ENCODE results near the gene HMX3.

The HMX3 gene

GRCh38 chr10:123146013-123146893 lies 10.5 kb downstream of the HMX3 start:
- TF ChIP-seq CTCF (IDR thresholded peaks at IDR 0.05; ENCODE audit: insufficient read depth, low read length, poor library complexity, severe bottlenecking) (no peak), EZH2phosphoT487 (conservative IDR thresholded peaks at IDR 0.05; ENCODE audit: low read length) (no peak)
- no peak overlapping the region for H3K27ac ChIP-seq (ENCODE audit: low read depth, low read length)
- H3K9me2 ChIP-seq (replicated peaks; ENCODE audit: insufficient read depth, low read length), result no peaks in the 10 kb centered on the region
- H3K79me2 ChIP-seq (ENCODE audit: insufficient read depth, low read length), result no peaks in the 10 kb centered on the region
- no peaks in the 10 kb centered on the region for H3K9me3 ChIP-seq (ENCODE audit: insufficient read depth, low read length)
- H4K20me1 ChIP-seq (ENCODE audit: low read depth, low read length), result no peaks in the 10 kb centered on the region
- no peak overlapping the region for H3K9ac ChIP-seq (ENCODE audit: low read length)
- H3K4me2 ChIP-seq (ENCODE audit: low read depth, low read length, poor library complexity, severe bottlenecking), result no peak overlapping the region
- no peak overlapping the region for H2AFZ ChIP-seq (ENCODE audit: low read depth, low read length, severe bottlenecking)
- H3K4me3 ChIP-seq (ENCODE audit: insufficient read depth, low read length, poor library complexity, severe bottlenecking), result no peak overlapping the region
- H3F3A ChIP-seq (ENCODE audit: insufficient read depth), result no peaks in the 10 kb centered on the region
- H3K36me3 ChIP-seq (ENCODE audit: low read length), result no peaks in the 10 kb centered on the region
- no peaks in the 10 kb centered on the region for H3K27me3 ChIP-seq (ENCODE audit: low read length)

GRCh38 chr10:123146894-123147634 lies 11.3 kb downstream of the HMX3 start:
- no peaks in the 10 kb centered on the region for H3K27me3 ChIP-seq (ENCODE audit: low read length)

GRCh38 chr10:123147635-123148413 lies 12.1 kb downstream of the HMX3 start, which contains the start of gene HMX2:
Gene HMX2 (plus strand): TSS chr10:123148136. CDS start chr10:123148379, 243 bp downstream.
- H3F3A ChIP-seq (ENCODE audit: insufficient read depth), result no peaks in the 10 kb centered on the region
- no peaks in the 10 kb centered on the region; the same call in 1 of the 2 replicates for H3K36me3 ChIP-seq (ENCODE audit: low read length)
- TF ChIP-seq EZH2phosphoT487 (conservative IDR thresholded peaks at IDR 0.05; ENCODE audit: low read length), result no peak
- TF ChIP-seq CTCF (IDR thresholded peaks at IDR 0.05; ENCODE audit: insufficient read depth, low read length, poor library complexity, severe bottlenecking), result no peak
- no peak within 1 kb of the TSS for H2AFZ ChIP-seq (ENCODE audit: low read depth, low read length, severe bottlenecking)
- no peaks in the 10 kb centered on the region for H3K9me2 ChIP-seq (replicated peaks; ENCODE audit: insufficient read depth, low read length)
- H3K27ac ChIP-seq (ENCODE audit: low read depth, low read length), result no peak within 1 kb of the TSS
- H3K9me3 ChIP-seq (ENCODE audit: insufficient read depth, low read length), result no peaks in the 10 kb centered on the region
- no peak within 1 kb of the TSS for H3K9ac ChIP-seq (ENCODE audit: low read length)
- no peak within 1 kb of the TSS for H3K4me3 ChIP-seq (ENCODE audit: insufficient read depth, low read length, poor library complexity, severe bottlenecking)
- H4K20me1 ChIP-seq (ENCODE audit: low read depth, low read length), result no peaks in the 10 kb centered on the region
- no peaks in the 10 kb centered on the region for H3K79me2 ChIP-seq (ENCODE audit: insufficient read depth, low read length)
- no peaks in the 10 kb centered on the region for H3K27me3 ChIP-seq (ENCODE audit: low read length)
- H3K4me2 ChIP-seq (ENCODE audit: low read depth, low read length, poor library complexity, severe bottlenecking), result no peak within 1 kb of the TSS

More at GRCh38 chr10:123146894-123147634, 11.3 kb downstream of the HMX3 start:
- no peak overlapping the region for H3K9ac ChIP-seq (ENCODE audit: low read length)
- H3K36me3 ChIP-seq (ENCODE audit: low read length), result no peaks in the 10 kb centered on the region; the same call in 1 of the 2 replicates
- no peaks in the 10 kb centered on the region for H4K20me1 ChIP-seq (ENCODE audit: low read depth, low read length)
- no peaks in the 10 kb centered on the region for H3K79me2 ChIP-seq (ENCODE audit: insufficient read depth, low read length)
- H2AFZ ChIP-seq (ENCODE audit: low read depth, low read length, severe bottlenecking), result no peak overlapping the region
- no peak overlapping the region for H3K4me3 ChIP-seq (ENCODE audit: insufficient read depth, low read length, poor library complexity, severe bottlenecking)
- H3K9me3 ChIP-seq (ENCODE audit: insufficient read depth, low read length), result no peaks in the 10 kb centered on the region
- TF ChIP-seq EZH2phosphoT487 (conservative IDR thresholded peaks at IDR 0.05; ENCODE audit: low read length), result no peak
- TF ChIP-seq CTCF (IDR thresholded peaks at IDR 0.05; ENCODE audit: insufficient read depth, low read length, poor library complexity, severe bottlenecking), result no peak
- H3K27ac ChIP-seq (ENCODE audit: low read depth, low read length), result no peak overlapping the region
- no peak overlapping the region for H3K4me2 ChIP-seq (ENCODE audit: low read depth, low read length, poor library complexity, severe bottlenecking)
- no peaks in the 10 kb centered on the region for H3K9me2 ChIP-seq (replicated peaks; ENCODE audit: insufficient read depth, low read length)
- H3F3A ChIP-seq (ENCODE audit: insufficient read depth), result no peaks in the 10 kb centered on the region
